Neural cell (in vitro differentiated cells): Measurements from ENCODE around the gene TOLLIP. TPM values are rescaled to one million over a fixed set of nuclear protein-coding genes. Genes with fewer than 3 reads are reported as not detected.

Experiments used
- H2AFZ ChIP-seq: fragments of 200-600, 300-800 bp; sonication (generic), shearing (Covaris generic); 2 replicates; pipeline ENCODE4 v1.6.0; 2014; ENCODE audit warnings: low read depth, mild to moderate bottlenecking, antibody characterized with exemption, low read length, moderate library complexity
- H3F3A ChIP-seq: fragments of 200-600 bp; shearing (Covaris generic); 2 replicates; pipeline ENCODE4 v1.6.1; 2016; ENCODE audit warnings: mild to moderate bottlenecking, moderate library complexity, mixed read lengths, antibody characterized with exemption, low read length; ENCODE audit not compliant: insufficient read depth, poor library complexity, severe bottlenecking
- H3K27ac ChIP-seq: fragments of 200-600, 300-800 bp; sonication (generic), shearing (Covaris generic); 2 replicates; pipeline ENCODE4 v1.5.1; 2014; ENCODE audit warnings: mild to moderate bottlenecking, low read length, moderate library complexity
- H3K27me3 ChIP-seq: fragments of 300-800, 200-600 bp; sonication (generic), shearing (Covaris generic); 2 replicates; pipeline ENCODE4 v1.6.0; 2014; ENCODE audit warnings: mild to moderate bottlenecking, low read depth, low read length, moderate library complexity; ENCODE audit not compliant: insufficient read depth
- H3K36me3 ChIP-seq: fragments of 300-800, 200-600 bp; sonication (generic), shearing (Covaris generic); 2 replicates; pipeline ENCODE4 v1.5.1; 2014; ENCODE audit warnings: mild to moderate bottlenecking, antibody characterized with exemption, low read length, moderate library complexity; ENCODE audit not compliant: insufficient read depth
- H3K4me2 ChIP-seq: fragments of 300-800, 200-600 bp; sonication (generic), shearing (Covaris generic); 2 replicates; pipeline ENCODE4 v1.6.0; 2014; ENCODE audit warnings: mild to moderate bottlenecking, low read length
- H3K4me3 ChIP-seq: fragments of 300-800, 200-600 bp; sonication (generic), shearing (Covaris generic); 2 replicates; pipeline ENCODE4 v1.5.1; 2014; ENCODE audit warnings: mild to moderate bottlenecking, low read length, moderate library complexity
- H3K79me2 ChIP-seq: fragments of 200-600 bp; shearing (Covaris generic); replicated peaks from 2 replicates; pipeline ENCODE4 v1.6.0; 2014; ENCODE audit warnings: mild to moderate bottlenecking, low read length, moderate library complexity; ENCODE audit not compliant: insufficient read depth
- H3K9ac ChIP-seq: fragments of 300-800, 200-600 bp; sonication (generic), shearing (Covaris generic); 2 replicates; pipeline ENCODE4 v1.6.1; 2016; ENCODE audit warnings: mild to moderate bottlenecking, low read length, mixed read lengths
- H3K9me2 ChIP-seq: fragments of 200-600 bp; shearing (Covaris generic); 2 replicates; pipeline ENCODE4 v1.6.1; 2016; ENCODE audit warnings: mild to moderate bottlenecking, low read length, mixed read lengths; ENCODE audit not compliant: insufficient read depth
- H3K9me3 ChIP-seq: fragments of 200-600, 300-800 bp; sonication (generic), shearing (Covaris generic); 2 replicates; pipeline ENCODE4 v1.6.1; 2016; ENCODE audit warnings: mild to moderate bottlenecking, mixed run types, low read length, moderate library complexity, mixed read lengths
- H4K20me1 ChIP-seq: fragments of 200-600 bp; shearing (Covaris generic); 2 replicates; pipeline ENCODE4 v1.6.1; 2016; ENCODE audit warnings: mild to moderate bottlenecking, mixed run types; ENCODE audit not compliant: insufficient read depth
- CTCF ChIP-seq: fragments of 450-650 bp; IDR thresholded peaks from 2 replicates; pipeline ENCODE4 v1.5.1; 2014; ENCODE audit warnings: antibody characterized with exemption, mild to moderate bottlenecking, moderate library complexity; ENCODE audit not compliant: poor library complexity, severe bottlenecking
- EP300 ChIP-seq: fragments of 450-650 bp; conservative IDR thresholded peaks from 2 replicates; pipeline ENCODE4 v1.6.1; 2014; ENCODE audit warnings: antibody characterized with exemption, mild to moderate bottlenecking, moderate library complexity; ENCODE audit not compliant: poor library complexity, severe bottlenecking
- EZH2 ChIP-seq: fragments of 200-600, 300-800 bp; shearing (Covaris generic), sonication (generic); IDR thresholded peaks from 2 replicates; pipeline ENCODE4 v1.6.1; 2014; ENCODE audit warnings: antibody characterized with exemption, low read length, borderline replicate concordance, mild to moderate bottlenecking; ENCODE audit not compliant: insufficient read depth, poor library complexity, severe bottlenecking
- MXI1 ChIP-seq: fragments of 450-650 bp; conservative IDR thresholded peaks from 2 replicates; pipeline ENCODE4 v1.6.1; 2014; ENCODE audit warnings: antibody characterized with exemption, mild to moderate bottlenecking; ENCODE audit not compliant: poor library complexity, severe bottlenecking
- POLR2AphosphoS5 ChIP-seq: IDR thresholded peaks from 2 replicates; pipeline ENCODE4 v1.6.1; 2012
- RAD21 ChIP-seq: fragments of 450-650 bp; conservative IDR thresholded peaks from 2 replicates; pipeline ENCODE4 v1.6.1; 2014; ENCODE audit warnings: antibody characterized with exemption, mild to moderate bottlenecking, moderate library complexity
- SMC3 ChIP-seq: fragments of 450-650 bp; conservative IDR thresholded peaks from 2 replicates; pipeline ENCODE4 v1.6.1; 2014; ENCODE audit warnings: antibody characterized with exemption, mild to moderate bottlenecking, moderate library complexity; ENCODE audit not compliant: poor library complexity
- TAF1 ChIP-seq: IDR thresholded peaks from 2 replicates; pipeline ENCODE4 v1.6.1; 2012; ENCODE audit warnings: low read depth
- polyA plus RNA-seq: library from polyadenylated mRNA; depleted of rRNA; stranded (reverse); fragments of >200 nt; gene quantifications from 2 replicates; pipeline ENCODE4 v1.2.3, GENCODE V29; 2014
- TF ChIP-seq, protein P1 (sequence below): IDR thresholded peaks from 2 replicates; pipeline ENCODE4 v1.6.1; 2012; ENCODE audit warnings: borderline replicate concordance

The TOLLIP gene
- polyA plus RNA-seq, 1 donor from 2014 or later: 24.1 TPM

GRCh38 chr11:1289211-1289935 lies 20.1 kb downstream of the TOLLIP start:
- H3F3A ChIP-seq: no peaks in the 10 kb centered on the region
- H3K9me3 ChIP-seq: no peaks in the 10 kb centered on the region
- H3K27ac ChIP-seq: no peak overlapping the region
- H3K79me2 ChIP-seq: no peaks in the 10 kb centered on the region
- H3K9ac ChIP-seq: no peak overlapping the region
- no peaks in the 10 kb centered on the region for H3K36me3 ChIP-seq
- no peak overlapping the region for H3K4me3 ChIP-seq
- H4K20me1 ChIP-seq: no peaks in the 10 kb centered on the region
- H3K27me3 ChIP-seq: no peaks in the 10 kb centered on the region
- TF ChIP-seq SMC3 (no peak), POLR2AphosphoS5 (no peak), RAD21 (no peak), EZH2 (no peak), CTCF (no peak), TAF1 (no peak), MXI1 (no peak), EP300 (no peak)
- TF ChIP-seq, protein P1, sequence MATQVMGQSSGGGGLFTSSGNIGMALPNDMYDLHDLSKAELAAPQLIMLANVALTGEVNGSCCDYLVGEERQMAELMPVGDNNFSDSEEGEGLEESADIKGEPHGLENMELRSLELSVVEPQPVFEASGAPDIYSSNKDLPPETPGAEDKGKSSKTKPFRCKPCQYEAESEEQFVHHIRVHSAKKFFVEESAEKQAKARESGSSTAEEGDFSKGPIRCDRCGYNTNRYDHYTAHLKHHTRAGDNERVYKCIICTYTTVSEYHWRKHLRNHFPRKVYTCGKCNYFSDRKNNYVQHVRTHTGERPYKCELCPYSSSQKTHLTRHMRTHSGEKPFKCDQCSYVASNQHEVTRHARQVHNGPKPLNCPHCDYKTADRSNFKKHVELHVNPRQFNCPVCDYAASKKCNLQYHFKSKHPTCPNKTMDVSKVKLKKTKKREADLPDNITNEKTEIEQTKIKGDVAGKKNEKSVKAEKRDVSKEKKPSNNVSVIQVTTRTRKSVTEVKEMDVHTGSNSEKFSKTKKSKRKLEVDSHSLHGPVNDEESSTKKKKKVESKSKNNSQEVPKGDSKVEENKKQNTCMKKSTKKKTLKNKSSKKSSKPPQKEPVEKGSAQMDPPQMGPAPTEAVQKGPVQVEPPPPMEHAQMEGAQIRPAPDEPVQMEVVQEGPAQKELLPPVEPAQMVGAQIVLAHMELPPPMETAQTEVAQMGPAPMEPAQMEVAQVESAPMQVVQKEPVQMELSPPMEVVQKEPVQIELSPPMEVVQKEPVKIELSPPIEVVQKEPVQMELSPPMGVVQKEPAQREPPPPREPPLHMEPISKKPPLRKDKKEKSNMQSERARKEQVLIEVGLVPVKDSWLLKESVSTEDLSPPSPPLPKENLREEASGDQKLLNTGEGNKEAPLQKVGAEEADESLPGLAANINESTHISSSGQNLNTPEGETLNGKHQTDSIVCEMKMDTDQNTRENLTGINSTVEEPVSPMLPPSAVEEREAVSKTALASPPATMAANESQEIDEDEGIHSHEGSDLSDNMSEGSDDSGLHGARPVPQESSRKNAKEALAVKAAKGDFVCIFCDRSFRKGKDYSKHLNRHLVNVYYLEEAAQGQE: no peak
- H3K9me2 ChIP-seq: no peaks in the 10 kb centered on the region
- H3K4me2 ChIP-seq: no peak overlapping the region
- no peak overlapping the region for H2AFZ ChIP-seq

GRCh38 chr11:1288426-1289151 lies 20.8 kb downstream of the TOLLIP start:
- Histone ChIP-seq H3K27me3 (no peaks in the 10 kb centered on the region), H4K20me1 (no peaks in the 10 kb centered on the region), H2AFZ (no peak overlapping the region), H3K27ac (no peak overlapping the region), H3K79me2 (no peaks in the 10 kb centered on the region), H3K9me3 (no peaks in the 10 kb centered on the region), H3K4me3 (no peak overlapping the region), H3K9ac (no peak overlapping the region), H3K9me2 (no peaks in the 10 kb centered on the region), H3F3A (no peaks in the 10 kb centered on the region), H3K36me3 (no peaks in the 10 kb centered on the region), H3K4me2 (no peak overlapping the region)
- TF ChIP-seq RAD21 (no peak), POLR2AphosphoS5 (no peak), MXI1 (no peak)
